Bronchial epithelial cell (primary cell): ENCODE results near the gene GLRX2. TPM values are rescaled to one million over a fixed set of nuclear protein-coding genes. Genes with fewer than 3 reads are reported as not detected.
A peak's percentile ranks its signal among the peaks of the same experiment; 100 is the strongest.
"Not testable (repeated sequence)": the region's sequence is repeated elsewhere in the genome, so short reads cannot be mapped to it uniquely, and the experiment has no call there.

ENCODE experiments used
- DNase-seq: peaks from one replicate; pipeline ENCODE4 v3.0.0-alpha.2; 2010; ENCODE audit warnings: low read depth
- FAIRE-seq: peaks from 2 replicates; lab custom pipeline; 2011; peaks lifted over from hg19 to GRCh38; lab: Jason Lieb, UNC
- H3K27me3 ChIP-seq: 2 replicates; pipeline ENCODE4 v1.5.1; 2011; ENCODE audit warnings: low read length; ENCODE audit not compliant: control insufficient read depth, insufficient read depth
- H3K36me3 ChIP-seq: 2 replicates; pipeline ENCODE4 v1.5.1; 2011; ENCODE audit warnings: low read length; ENCODE audit not compliant: control insufficient read depth, insufficient read depth
- H3K4me3 ChIP-seq: 2 replicates; pipeline ENCODE4 v1.5.1; 2011; ENCODE audit warnings: mild to moderate bottlenecking, low read depth, low read length, control low read depth
- total RNA-seq: library from RNA; depleted of rRNA; stranded (reverse); fragments of >200 nt; gene quantifications from 2 replicates; pipeline ENCODE4 v1.2.1, GENCODE V29; 2014
- TF ChIP-seq, protein P1 (sequence below): IDR thresholded peaks from 2 replicates; pipeline ENCODE4 v1.5.1; 2011; ENCODE audit warnings: mild to moderate bottlenecking, moderate library complexity, low read length, control low read depth, inconsistent platforms; ENCODE audit not compliant: insufficient read depth, severe bottlenecking

GLRX2 gene
- total RNA-seq, 1 donor from 2014 or later, result 5.0 TPM

DNA sequence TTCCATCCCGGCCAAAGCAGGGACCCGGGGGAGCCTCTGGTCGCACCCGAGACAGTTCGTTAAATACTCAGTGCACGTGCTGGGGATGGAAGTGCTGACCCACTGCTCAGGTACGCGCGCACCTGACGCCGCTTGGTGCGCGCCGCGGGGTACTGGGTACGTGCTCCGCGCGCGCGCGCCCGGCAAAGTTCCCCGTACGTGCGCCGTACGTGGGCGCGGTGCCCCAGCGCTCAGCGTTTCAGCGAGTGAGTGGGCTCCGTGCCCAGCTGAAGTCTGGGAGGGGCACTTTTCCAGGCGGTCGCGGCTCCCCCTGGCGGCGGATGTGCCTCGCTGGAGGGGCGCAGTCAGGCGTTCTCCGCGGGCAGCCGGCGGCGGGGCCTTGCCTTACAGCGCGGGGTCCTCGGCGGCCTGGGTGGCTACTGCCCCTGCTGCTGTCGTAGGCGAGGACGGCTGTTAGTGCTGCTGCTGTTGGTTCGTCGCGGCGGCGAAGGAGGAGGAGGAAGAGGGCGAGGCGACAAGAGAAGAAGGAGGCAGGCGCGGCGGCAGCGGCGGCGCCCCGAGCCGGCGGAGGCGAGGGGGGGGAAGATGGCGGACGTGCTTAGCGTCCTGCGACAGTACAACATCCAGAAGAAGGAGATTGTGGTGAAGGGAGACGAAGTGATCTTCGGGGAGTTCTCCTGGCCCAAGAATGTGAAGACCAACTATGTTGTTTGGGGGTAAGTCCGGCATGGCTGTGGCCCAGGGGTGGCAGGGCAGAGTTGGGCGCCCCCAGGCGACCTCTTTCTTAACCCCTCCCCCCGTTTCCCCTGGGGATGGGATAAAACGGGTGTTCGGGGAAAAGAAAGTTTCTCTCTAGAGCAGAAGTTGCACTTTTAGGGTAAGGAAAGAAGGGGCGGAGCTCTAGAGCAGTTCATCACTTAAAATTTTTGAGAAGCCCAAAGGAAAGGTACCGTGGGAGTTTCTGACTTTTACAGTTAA, 16.7 kb upstream of the GLRX2 start, which contains the start of gene CDC73:
TSS of gene CDC73 (plus strand) at position 416 of the 978 bp plus-strand sequence. CDS start at position 586, 170 bp downstream.
- TF ChIP-seq, protein P1, sequence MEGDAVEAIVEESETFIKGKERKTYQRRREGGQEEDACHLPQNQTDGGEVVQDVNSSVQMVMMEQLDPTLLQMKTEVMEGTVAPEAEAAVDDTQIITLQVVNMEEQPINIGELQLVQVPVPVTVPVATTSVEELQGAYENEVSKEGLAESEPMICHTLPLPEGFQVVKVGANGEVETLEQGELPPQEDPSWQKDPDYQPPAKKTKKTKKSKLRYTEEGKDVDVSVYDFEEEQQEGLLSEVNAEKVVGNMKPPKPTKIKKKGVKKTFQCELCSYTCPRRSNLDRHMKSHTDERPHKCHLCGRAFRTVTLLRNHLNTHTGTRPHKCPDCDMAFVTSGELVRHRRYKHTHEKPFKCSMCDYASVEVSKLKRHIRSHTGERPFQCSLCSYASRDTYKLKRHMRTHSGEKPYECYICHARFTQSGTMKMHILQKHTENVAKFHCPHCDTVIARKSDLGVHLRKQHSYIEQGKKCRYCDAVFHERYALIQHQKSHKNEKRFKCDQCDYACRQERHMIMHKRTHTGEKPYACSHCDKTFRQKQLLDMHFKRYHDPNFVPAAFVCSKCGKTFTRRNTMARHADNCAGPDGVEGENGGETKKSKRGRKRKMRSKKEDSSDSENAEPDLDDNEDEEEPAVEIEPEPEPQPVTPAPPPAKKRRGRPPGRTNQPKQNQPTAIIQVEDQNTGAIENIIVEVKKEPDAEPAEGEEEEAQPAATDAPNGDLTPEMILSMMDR, result peak; percentile 96
- H3K36me3 ChIP-seq, result peaks cover 2% of the 10 kb centered on the region
- peak within 1 kb of the TSS; percentile 97 for H3K4me3 ChIP-seq
- FAIRE-seq (no peak), DNase-seq (peak; percentile 88)
- no peaks in the 10 kb centered on the region for H3K27me3 ChIP-seq

DNA sequence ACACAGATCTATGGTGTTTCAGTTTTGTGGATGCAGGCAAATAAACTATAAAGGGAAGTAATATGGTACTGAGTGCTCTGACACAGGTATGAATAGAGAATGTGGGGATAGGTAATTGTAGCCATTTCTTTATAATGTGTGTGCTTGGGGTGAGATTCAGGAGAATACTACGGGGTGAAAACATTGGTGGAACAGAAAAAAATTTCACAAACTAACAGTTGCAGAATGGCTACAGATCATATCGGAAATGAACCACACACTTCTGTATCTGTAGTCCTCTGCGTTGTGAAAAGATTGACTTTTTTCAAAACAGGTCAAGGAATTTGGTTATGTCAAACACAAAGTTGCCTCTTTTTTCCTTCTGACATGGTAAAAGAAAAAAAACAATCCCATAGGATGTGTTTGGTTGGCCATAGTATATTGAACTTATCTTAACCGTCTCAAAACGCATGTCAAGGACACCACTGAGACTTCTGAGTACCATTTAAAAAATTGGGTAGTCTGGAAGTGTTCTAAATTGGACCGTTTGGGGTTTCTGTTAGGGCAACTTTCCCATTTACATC, 15.5 kb upstream of the GLRX2 start:
- Histone ChIP-seq H3K27me3 (no peaks in the 10 kb centered on the region), H3K36me3 (peaks cover 2% of the 10 kb centered on the region), H3K4me3 (no peak overlapping the region)
- TF ChIP-seq, protein P1, result no peak
- FAIRE-seq (no peak), DNase-seq (no peak)

DNA sequence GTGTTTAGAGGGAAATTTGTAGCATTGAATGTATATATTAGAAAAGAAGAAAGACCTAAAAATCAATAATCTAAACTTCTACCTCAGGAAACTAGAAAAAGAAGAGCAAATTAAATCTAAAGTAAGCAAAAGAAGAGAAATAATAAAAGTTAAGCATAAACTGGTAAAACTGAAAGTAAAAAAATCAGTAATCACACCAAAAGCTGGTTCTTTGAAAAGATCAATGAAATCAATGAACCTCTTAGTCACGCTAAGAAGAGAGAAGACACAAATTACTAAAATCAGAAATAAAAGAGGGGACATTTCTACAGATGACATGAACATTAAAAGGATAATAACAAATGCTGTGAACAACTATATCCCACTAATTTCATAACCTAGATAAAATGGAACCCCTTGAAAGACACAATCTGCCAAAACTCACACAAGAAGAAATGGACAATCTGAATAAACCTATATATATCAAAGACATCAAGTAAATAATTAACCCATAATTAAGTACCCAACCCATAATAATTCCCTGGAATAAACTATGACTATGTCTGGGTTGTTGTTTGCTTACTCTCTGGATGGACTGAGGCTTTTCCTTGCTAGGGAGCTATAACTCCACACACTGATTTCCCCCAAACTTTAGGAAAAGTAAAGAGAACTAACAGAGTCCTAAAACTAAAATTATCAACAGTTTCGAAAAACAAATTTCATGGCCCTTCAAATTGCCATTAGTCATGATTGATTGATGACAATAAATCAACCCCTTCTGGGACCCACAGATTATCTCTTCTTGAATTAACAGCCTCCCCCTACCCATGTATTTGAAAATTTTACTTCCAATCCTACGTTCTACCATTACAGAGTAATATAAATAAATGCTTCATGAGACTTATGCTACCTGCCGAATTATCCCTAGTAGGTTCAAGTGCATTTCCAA, 13.9 kb upstream of the GLRX2 start:
- TF ChIP-seq, protein P1, result no peak
- Histone ChIP-seq H3K36me3 (no peaks in the 10 kb centered on the region), H3K4me3 (no peak overlapping the region), H3K27me3 (no peaks in the 10 kb centered on the region)
- DNase-seq (no peak), FAIRE-seq (no peak)

DNA sequence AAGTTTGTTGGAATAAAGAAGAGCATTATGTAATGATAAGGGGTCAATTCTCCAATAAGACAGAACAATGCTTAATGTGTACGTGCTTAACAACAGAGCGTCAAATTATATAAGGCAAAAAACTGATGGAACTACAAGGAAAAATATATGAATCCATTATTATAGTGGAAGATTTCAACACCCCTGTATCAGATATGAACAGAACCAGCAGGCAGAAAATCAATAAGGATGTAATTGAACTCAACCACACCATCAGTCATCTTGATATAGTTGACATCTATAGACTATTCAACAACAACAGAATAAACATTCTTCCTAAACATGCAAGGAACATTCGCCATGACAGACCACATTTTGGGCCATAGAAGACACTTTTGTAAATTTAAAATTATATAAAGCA, 13.0 kb upstream of the GLRX2 start:
- Histone ChIP-seq H3K36me3 (no peaks in the 10 kb centered on the region), H3K4me3 (no peak overlapping the region), H3K27me3 (no peaks in the 10 kb centered on the region)
- FAIRE-seq (no peak), DNase-seq (no peak)
- TF ChIP-seq, protein P1, result no peak

DNA sequence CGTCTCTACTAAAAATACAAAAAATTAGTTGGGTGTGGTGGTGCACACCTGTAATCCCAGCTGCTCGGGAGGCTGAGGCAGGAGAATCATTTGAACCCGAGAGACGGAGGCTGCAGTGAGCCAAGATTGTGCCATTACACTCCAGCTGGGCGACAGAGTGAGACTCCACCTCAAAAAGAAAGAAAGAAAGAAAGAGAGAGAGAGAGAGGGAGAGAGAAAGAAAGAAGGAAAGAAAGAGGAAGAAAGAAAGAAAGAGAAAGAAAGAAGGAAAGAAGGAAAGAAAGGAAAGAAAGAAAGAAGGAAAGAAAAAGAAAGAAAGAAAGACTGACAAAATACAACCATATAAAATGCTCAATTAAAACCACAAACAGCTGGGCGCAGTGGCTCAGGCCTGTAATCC, 12.0 kb upstream of the GLRX2 start:
- FAIRE-seq, H3K36me3 ChIP-seq, H3K4me3 ChIP-seq, H3K27me3 ChIP-seq, DNase-seq: not testable (repeated sequence)
